H7 (cell line): ENCODE results near the gene ACP1. TPM values are rescaled to one million over a fixed set of nuclear protein-coding genes. Genes with fewer than 3 reads are reported as not detected.

ENCODE experiments used
- DNase-seq: peaks from one replicate; pipeline ENCODE4 v3.0.0; 2012
- H3K27me3 ChIP-seq: 2 replicates; pipeline ENCODE4 v1.6.0; 2011; ENCODE audit warnings: mild to moderate bottlenecking, low read length; ENCODE audit not compliant: control insufficient read depth, insufficient read depth
- H3K36me3 ChIP-seq: replicated peaks from 2 replicates; pipeline ENCODE4 v1.5.1; 2011; ENCODE audit warnings: low read length; ENCODE audit not compliant: control insufficient read depth, insufficient read depth
- H3K4me3 ChIP-seq: 2 replicates; pipeline ENCODE4 v1.5.1; 2011; ENCODE audit warnings: low read depth, mild to moderate bottlenecking, control low read depth, low read length, moderate library complexity; ENCODE audit not compliant: insufficient read depth
- total RNA-seq: library from RNA; depleted of rRNA; stranded (reverse); fragments of >200 nt; shearing (Covaris generic); gene quantifications from 2 replicates; pipeline ENCODE4 v1.2.3, GENCODE V29; 2014; rRNA removed

The ACP1 gene
- total RNA-seq, 1 experiment from 2014 or later = 138 TPM

DNA sequence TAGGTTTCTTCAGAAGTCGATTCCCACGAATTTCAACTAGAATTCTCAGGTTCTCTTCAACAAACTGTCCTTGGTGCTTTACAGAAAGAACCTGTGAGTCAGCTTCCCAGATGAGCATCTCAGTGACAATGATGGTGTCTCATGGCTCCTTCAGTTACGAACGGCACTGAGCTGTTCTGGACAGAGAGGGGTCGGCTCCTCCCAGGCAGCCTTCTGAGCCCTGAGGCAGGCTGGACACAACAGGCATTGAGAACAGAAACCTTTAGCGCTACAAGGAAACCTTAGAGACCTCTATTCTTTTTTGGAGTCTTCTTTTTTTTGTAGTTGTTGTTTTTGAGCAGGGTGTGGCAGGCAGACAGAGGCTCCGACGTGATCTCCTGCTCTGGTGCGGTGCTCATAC is 58.3 kb downstream of the ACP1 start:
- DNase-seq = no peak
- no peaks in the 10 kb centered on the region for H3K36me3 ChIP-seq
- no peaks in the 10 kb centered on the region for H3K27me3 ChIP-seq
- H3K4me3 ChIP-seq = no peak overlapping the region

Other genes with a start within 250 kb of the ACP1 start
- 2.0 and 2.3 TPM in 2 replicates for gene FAM110C, start 218.4 kb upstream of the ACP1 start, total RNA-seq
- 13.1 and 15.4 TPM in 2 replicates for gene SH3YL1, start 915 bp upstream of the ACP1 start, total RNA-seq
- gene ALKAL2, start 23.1 kb downstream of the ACP1 start, total RNA-seq = 1.1 and 2.6 TPM in 2 replicates